Measurements from ENCODE around the gene CENPA. TPM values are rescaled to one million over a fixed set of nuclear protein-coding genes. Genes with fewer than 3 reads are reported as not detected.
A peak's percentile ranks its signal among the peaks of the same experiment; 100 is the strongest.
"Not testable (repeated sequence)": the region's sequence is repeated elsewhere in the genome, so short reads cannot be mapped to it uniquely, and the experiment has no call there.

Gene CENPA
- 1 to 10 TPM; 1.5 to 6.5 TPM for total RNA-seq
- long read RNA-seq, transcript CENPA-202 (5 exons, 1,452 nt) = major isoform, 8 of 16 reads
- long read RNA-seq, partial matches to known transcripts = 0 of 16 reads
- long read RNA-seq, other reads (novel, unspliced or antisense) = 6 of 16 reads

- peak; percentile 97 to 98 for DNase-seq
- ATAC-seq = peak; percentile 90
- intact Hi-C loops (cut with DNase I, micrococcal nuclease) = no loop called here
Measured at GRCh38 chr2:26785431-26786206, at the start of gene CENPA. CENPA (plus strand) TSS chr2:26786056; CDS start chr2:26786197, 141 bp downstream.

GRCh38 chr2:26737221-26737620 lies 48.6 kb upstream of the CENPA start:
- DNase-seq = no peak
- intact Hi-C loops (cut with DNase I, micrococcal nuclease) = no loop called here
- no peak for ATAC-seq

- ATAC-seq = no peak
- intact Hi-C loops (cut with DNase I, micrococcal nuclease) = no loop called here
- DNase-seq = no peak
Measured at GRCh38 chr2:26738481-26738880, 47.4 kb upstream of the CENPA start.

GRCh38 chr2:26739514-26739913 lies 46.3 kb upstream of the CENPA start:
- intact Hi-C loops (cut with DNase I, micrococcal nuclease) = no loop called here
- DNase-seq (no peak), ATAC-seq (no peak)

GRCh38 chr2:26740346-26740745 lies 45.5 kb upstream of the CENPA start:
- no peak for ATAC-seq
- no peak for DNase-seq
- intact Hi-C loops (cut with DNase I, micrococcal nuclease) = loop anchor here in 1 of 2 donors (5.0 kb wide), 1 partner anchor 133 kb away; no protein-coding TSS in a partner anchor

GRCh38 chr2:26740890-26741302 lies 45.0 kb upstream of the CENPA start:
- intact Hi-C loops (cut with DNase I, micrococcal nuclease) = loop anchor here in 1 of 2 donors (5.0 kb wide), 1 partner anchor 134 kb away; no protein-coding TSS in a partner anchor
- DNase-seq = no peak
- no peak for ATAC-seq

GRCh38 chr2:26742048-26742770 lies 43.6 kb upstream of the CENPA start:
- ATAC-seq (no peak), DNase-seq (no peak)
- intact Hi-C loops (cut with DNase I, micrococcal nuclease) = loop anchor here in 1 of 2 donors (5.0 kb wide), 1 partner anchor 135 kb away; no protein-coding TSS in a partner anchor

- ATAC-seq = no peak
- intact Hi-C loops (cut with DNase I, micrococcal nuclease) = loop anchor here in 1 of 2 donors (5.0 kb wide), 1 partner anchor 137 kb away; no protein-coding TSS in a partner anchor
- no peak for DNase-seq
Measured at GRCh38 chr2:26743852-26744251, 42.0 kb upstream of the CENPA start.

GRCh38 chr2:26744953-26745352 lies 40.9 kb upstream of the CENPA start:
- ATAC-seq = no peak
- intact Hi-C loops (cut with DNase I, micrococcal nuclease) = loop anchor here (1.0 to 5.0 kb wide), 2 partner anchors 138 to 140 kb away; no protein-coding TSS in a partner anchor

GRCh38 chr2:26745609-26746327 lies 40.1 kb upstream of the CENPA start:
- ATAC-seq = peak; percentile 85
- intact Hi-C loops (cut with DNase I, micrococcal nuclease) = loop anchor here in 1 of 2 donors (1.0 kb wide), 1 partner anchor 140 kb away; no protein-coding TSS in a partner anchor
- DNase-seq = peak; percentile 58 to 90

More at GRCh38 chr2:26744953-26745352, 40.9 kb upstream of the CENPA start:
- no peak for DNase-seq

GRCh38 chr2:26746934-26747333 lies 38.9 kb upstream of the CENPA start:
- intact Hi-C loops (cut with DNase I, micrococcal nuclease) = no loop called here
- ATAC-seq (no peak), DNase-seq (no peak)

- ATAC-seq; intact Hi-C loops (cut with DNase I, micrococcal nuclease); DNase-seq: not testable (repeated sequence)
Measured at GRCh38 chr2:26749787-26750420, 36.0 kb upstream of the CENPA start.

GRCh38 chr2:26750467-26750866 lies 35.4 kb upstream of the CENPA start:
- intact Hi-C loops (cut with DNase I, micrococcal nuclease); DNase-seq; ATAC-seq: not testable (repeated sequence)

GRCh38 chr2:26752656-26753055 lies 33.2 kb upstream of the CENPA start:
- intact Hi-C loops (cut with DNase I, micrococcal nuclease) = no loop called here
- ATAC-seq (no peak), DNase-seq (no peak)

- no peak for ATAC-seq
- intact Hi-C loops (cut with DNase I, micrococcal nuclease) = no loop called here
- no peak for DNase-seq
Measured at GRCh38 chr2:26754539-26754938, 31.3 kb upstream of the CENPA start.

- no peak for ATAC-seq
- intact Hi-C loops (cut with DNase I, micrococcal nuclease) = no loop called here
- DNase-seq = no peak
Measured at GRCh38 chr2:26754972-26755670, 30.7 kb upstream of the CENPA start.

GRCh38 chr2:26756337-26756736 lies 29.5 kb upstream of the CENPA start:
- DNase-seq (no peak), ATAC-seq (no peak)
- intact Hi-C loops (cut with DNase I, micrococcal nuclease) = no loop called here

Data from left colon (tissue), 2 donors.